HepG2 (cell line): ENCODE data around the gene ANKRD61. TPM values are rescaled to one million over a fixed set of nuclear protein-coding genes. Genes with fewer than 3 reads are reported as not detected.

Experiments used
- ARNT ChIP-seq: fragments of 450-650 bp; IDR thresholded peaks from 2 replicates; pipeline ENCODE4 v1.6.1; 2017
- ATF7 ChIP-seq, 2 experiments: fragments of 450-650 bp in 1 of 2; sonication (generic) in 1 of 2; formaldehyde crosslinking in 1 of 2; IDR thresholded peaks; 2 replicates each; pipeline versions ENCODE4 v1.4.0 to v1.6.1; 2016 to 2020; ENCODE audit warnings: antibody characterized with exemption in 1 of 2, mild to moderate bottlenecking in 1 of 2, missing genetic modification reagents in 1 of 2
- GZF1 ChIP-seq: sonication (generic); formaldehyde crosslinking; IDR thresholded peaks from 2 replicates; pipeline ENCODE4 v1.5.1; 2020; ENCODE audit warnings: mild to moderate bottlenecking, missing genetic modification reagents
- HNF4G ChIP-seq, 2 experiments: sonication (generic) in 1 of 2; formaldehyde crosslinking in 1 of 2; IDR thresholded peaks; 2 replicates each; pipeline versions ENCODE4 v1.4.0 to v1.6.1; 2011 to 2020; ENCODE audit warnings: borderline replicate concordance in 2 of 2, low read depth in 2 of 2, mild to moderate bottlenecking in 2 of 2, low read length in 1 of 2, missing genetic modification reagents in 1 of 2, moderate library complexity in 1 of 2
- IRF2 ChIP-seq: IDR thresholded peaks from 2 replicates; pipeline ENCODE4 v1.6.1; 2018; ENCODE audit warnings: missing genetic modification reagents, missing compliant biosample characterization
- KLF13 ChIP-seq: sonication (generic); formaldehyde crosslinking; IDR thresholded peaks from 2 replicates; pipeline ENCODE4 v1.4.0; 2020; ENCODE audit warnings: mild to moderate bottlenecking, missing genetic modification reagents
- MTF1 ChIP-seq: sonication (generic); formaldehyde crosslinking; IDR thresholded peaks from 2 replicates; pipeline ENCODE4 v1.5.0; 2020; ENCODE audit warnings: missing genetic modification reagents
- NAIF1 ChIP-seq: sonication (generic); formaldehyde crosslinking; IDR thresholded peaks from 2 replicates; pipeline ENCODE4 v1.5.0; 2020; ENCODE audit warnings: mild to moderate bottlenecking, missing genetic modification reagents, borderline replicate concordance
- NFYC ChIP-seq: IDR thresholded peaks from 2 replicates; pipeline ENCODE4 v1.6.1; 2016; ENCODE audit warnings: missing genetic modification reagents, missing compliant biosample characterization
- TBL1XR1 ChIP-seq: fragments of 150-350 bp; IDR thresholded peaks from 2 replicates; pipeline ENCODE4 v1.6.1; 2014; ENCODE audit warnings: borderline replicate concordance, low read length; ENCODE audit not compliant: partially characterized antibody
- ZBTB10 ChIP-seq: sonication (generic); formaldehyde crosslinking; IDR thresholded peaks from 2 replicates; pipeline ENCODE4 v1.4.0; 2020; ENCODE audit warnings: missing genetic modification reagents, borderline replicate concordance
- ZFP62 ChIP-seq: sonication (generic); formaldehyde crosslinking; IDR thresholded peaks from 2 replicates; pipeline ENCODE4 v1.4.0; 2020; ENCODE audit warnings: missing genetic modification reagents
- ZKSCAN5 ChIP-seq: sonication (generic); formaldehyde crosslinking; IDR thresholded peaks from 2 replicates; pipeline ENCODE4 v1.5.1; 2020; ENCODE audit warnings: mild to moderate bottlenecking, missing genetic modification reagents
- ZMYM2 ChIP-seq: sonication (generic); formaldehyde crosslinking; IDR thresholded peaks from 2 replicates; pipeline ENCODE4 v1.8.0; 2022; ENCODE audit warnings: mild to moderate bottlenecking, missing genetic modification reagents
- ZNF292 ChIP-seq: sonication (generic); formaldehyde crosslinking; IDR thresholded peaks from 2 replicates; pipeline ENCODE4 v1.8.1; 2022; ENCODE audit warnings: mild to moderate bottlenecking, low read depth, missing genetic modification reagents, borderline replicate concordance
- ZNF335 ChIP-seq: sonication (generic); formaldehyde crosslinking; IDR thresholded peaks from 2 replicates; pipeline ENCODE4 v1.4.0; 2020; ENCODE audit warnings: missing genetic modification reagents
- ZNF614 ChIP-seq: IDR thresholded peaks from 2 replicates; pipeline ENCODE4 v1.6.1; 2018; ENCODE audit warnings: missing biosample characterization, missing genetic modification reagents, inconsistent platforms, borderline replicate concordance
- ZNF615 ChIP-seq: sonication (generic); formaldehyde crosslinking; IDR thresholded peaks from 2 replicates; pipeline ENCODE4 v1.5.0; 2020; ENCODE audit warnings: mild to moderate bottlenecking, missing genetic modification reagents, borderline replicate concordance
- ZNF7 ChIP-seq: IDR thresholded peaks from 2 replicates; pipeline ENCODE4 v1.6.1; 2016; ENCODE audit warnings: missing biosample characterization, missing genetic modification reagents
- ZNF777 ChIP-seq: sonication (generic); formaldehyde crosslinking; IDR thresholded peaks from 2 replicates; pipeline ENCODE4 v1.4.0; 2020; ENCODE audit warnings: missing genetic modification reagents
- polyA plus RNA-seq, 8 experiments: library from polyadenylated mRNA; depleted of rRNA in 3 of 8; stranded (reverse) in 7 of 8; unstranded in 1 of 8; fragments of >200 nt; fragmentation: Illumina TruSeq in 4 of 8; extraction: Trizol in 4 of 8; gene quantifications; 2 replicates each; pipeline versions ENCODE4 v1.2.1 to v1.2.3, GENCODE V29; 2011 to 2016; ENCODE audit warnings: low read depth in 4 of 8, missing spikeins in 1 of 8, mixed read lengths in 1 of 8; ENCODE audit not compliant: insufficient read depth in 1 of 8
- total RNA-seq, 5 experiments: library from RNA; depleted of rRNA; stranded (reverse); fragments of >200 nt; fragmentation: Illumina TruSeq; extraction: Trizol; gene quantifications; 2 replicates each; pipeline ENCODE4 v1.2.3, GENCODE V29; 2016; ENCODE audit warnings: low read depth in 1 of 5
- TF ChIP-seq, protein P1 (sequence below): sonication (generic); formaldehyde crosslinking; IDR thresholded peaks from 2 replicates; pipeline ENCODE4 v1.4.0; 2020; ENCODE audit warnings: missing genetic modification reagents
- TF ChIP-seq, protein P2 (sequence below): sonication (generic); formaldehyde crosslinking; IDR thresholded peaks from 2 replicates; pipeline ENCODE4 v1.4.0; 2020; ENCODE audit warnings: missing genetic modification reagents
- TF ChIP-seq, protein P3 (sequence below): sonication (generic); formaldehyde crosslinking; IDR thresholded peaks from 2 replicates; pipeline ENCODE4 v1.8.0; 2022; ENCODE audit warnings: mild to moderate bottlenecking, missing genetic modification reagents, moderate library complexity

Gene ANKRD61
- total and polyA plus RNA-seq, 2 of the 13 experiments (the other 11 are each of a cell fraction or from before 2014, with no cell fraction given) = 0.13 TPM; not detected in 1

DNA sequence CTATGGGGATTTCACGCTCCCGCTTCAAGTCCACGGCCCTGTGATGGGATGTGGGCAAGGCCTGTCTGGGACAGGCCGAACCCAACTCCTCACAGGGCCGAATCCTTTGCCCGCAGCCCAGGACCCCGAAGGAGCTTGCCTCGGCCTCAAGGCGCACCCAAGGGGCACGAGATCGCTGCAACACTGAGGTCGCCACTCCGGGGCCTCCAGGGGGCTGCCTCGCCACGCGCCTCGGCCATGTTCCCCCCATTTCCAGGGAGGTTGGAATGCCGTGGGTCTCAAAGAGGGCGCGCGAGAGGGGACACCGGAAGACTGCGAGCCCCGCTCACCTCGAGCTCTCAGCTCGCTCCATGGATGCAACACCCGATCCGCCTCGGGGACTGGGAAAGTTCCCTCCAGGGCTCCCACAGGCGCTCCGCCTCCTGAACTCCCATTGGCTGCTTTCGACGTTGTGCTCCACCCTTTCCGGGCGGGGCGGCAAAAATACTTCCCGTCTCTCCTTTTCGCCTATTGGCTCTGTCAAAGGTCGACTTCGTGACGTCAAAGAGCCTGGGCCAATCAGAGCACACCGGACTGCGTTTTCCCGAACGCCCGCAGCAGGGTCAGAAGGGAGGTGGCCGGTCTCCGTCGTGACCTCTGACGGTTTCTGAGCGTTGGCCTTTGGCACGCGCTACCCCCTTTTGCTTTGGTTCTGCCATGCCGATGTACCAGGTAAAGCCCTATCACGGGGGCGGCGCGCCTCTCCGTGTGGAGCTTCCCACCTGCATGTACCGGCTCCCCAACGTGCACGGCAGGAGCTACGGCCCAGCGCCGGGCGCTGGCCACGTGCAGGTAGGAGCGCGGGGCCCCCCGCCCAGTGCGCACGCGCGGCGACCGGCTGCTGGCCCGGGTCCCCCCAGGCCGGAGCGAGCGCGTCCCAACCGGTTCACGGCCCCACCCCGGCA lies 22.2 kb upstream of the ANKRD61 start, which contains the start of the genes AIMP2 and PMS2 (continued):
- TF ChIP-seq, protein P1, sequence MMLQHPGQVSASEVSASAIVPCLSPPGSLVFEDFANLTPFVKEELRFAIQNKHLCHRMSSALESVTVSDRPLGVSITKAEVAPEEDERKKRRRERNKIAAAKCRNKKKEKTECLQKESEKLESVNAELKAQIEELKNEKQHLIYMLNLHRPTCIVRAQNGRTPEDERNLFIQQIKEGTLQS (CRISPR knock-in tag) = peak; percentile 81
- TF ChIP-seq ZMYM2 (peak; percentile 82; the same call in 1 of the 2 replicates), TBL1XR1 (no peak), ZNF777 (CRISPR knock-in tag) (peak; percentile 86), ZNF335 (peak; percentile 93), ZFP62 (CRISPR knock-in tag) (no peak), MTF1 (peak; percentile 97), ZNF615 (CRISPR knock-in tag) (peak; percentile 84), IRF2 (CRISPR knock-in tag) (peak; percentile 86), ARNT (no peak), NFYC (peak; percentile 97), ZKSCAN5 (CRISPR knock-in tag) (peak; percentile 73; the same call in 1 of the 2 replicates), GZF1 (CRISPR knock-in tag) (peak; percentile 95), KLF13 (CRISPR knock-in tag) (peak; percentile 99), HNF4G (IDR thresholded peaks at IDR 0.05; ENCODE audit: borderline replicate concordance, low read depth, low read length) (0 out of 2 replicates have a peak, but pooled peaks have one; percentile 12), HNF4G (CRISPR knock-in tag; IDR thresholded peaks at IDR 0.05; ENCODE audit: borderline replicate concordance, low read depth) (peak; percentile 76; the same call in 1 of the 2 replicates), NAIF1 (peak; percentile 93), ZBTB10 (CRISPR knock-in tag) (peak; percentile 92), ATF7 (IDR thresholded peaks at IDR 0.05) (no peak), ATF7 (CRISPR knock-in tag; IDR thresholded peaks at IDR 0.05) (peak; percentile 90), ZNF292 (peak; percentile 50; the same call in 1 of the 2 replicates), ZNF7 (CRISPR knock-in tag) (peak; percentile 64), ZNF614 (peak; percentile 73; the same call in 1 of the 2 replicates)
- TF ChIP-seq, protein P2, sequence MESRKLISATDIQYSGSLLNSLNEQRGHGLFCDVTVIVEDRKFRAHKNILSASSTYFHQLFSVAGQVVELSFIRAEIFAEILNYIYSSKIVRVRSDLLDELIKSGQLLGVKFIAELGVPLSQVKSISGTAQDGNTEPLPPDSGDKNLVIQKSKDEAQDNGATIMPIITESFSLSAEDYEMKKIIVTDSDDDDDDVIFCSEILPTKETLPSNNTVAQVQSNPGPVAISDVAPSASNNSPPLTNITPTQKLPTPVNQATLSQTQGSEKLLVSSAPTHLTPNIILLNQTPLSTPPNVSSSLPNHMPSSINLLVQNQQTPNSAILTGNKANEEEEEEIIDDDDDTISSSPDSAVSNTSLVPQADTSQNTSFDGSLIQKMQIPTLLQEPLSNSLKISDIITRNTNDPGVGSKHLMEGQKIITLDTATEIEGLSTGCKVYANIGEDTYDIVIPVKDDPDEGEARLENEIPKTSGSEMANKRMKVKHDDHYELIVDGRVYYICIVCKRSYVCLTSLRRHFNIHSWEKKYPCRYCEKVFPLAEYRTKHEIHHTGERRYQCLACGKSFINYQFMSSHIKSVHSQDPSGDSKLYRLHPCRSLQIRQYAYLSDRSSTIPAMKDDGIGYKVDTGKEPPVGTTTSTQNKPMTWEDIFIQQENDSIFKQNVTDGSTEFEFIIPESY (CRISPR knock-in tag) = peak; percentile 69
- TF ChIP-seq, protein P3, sequence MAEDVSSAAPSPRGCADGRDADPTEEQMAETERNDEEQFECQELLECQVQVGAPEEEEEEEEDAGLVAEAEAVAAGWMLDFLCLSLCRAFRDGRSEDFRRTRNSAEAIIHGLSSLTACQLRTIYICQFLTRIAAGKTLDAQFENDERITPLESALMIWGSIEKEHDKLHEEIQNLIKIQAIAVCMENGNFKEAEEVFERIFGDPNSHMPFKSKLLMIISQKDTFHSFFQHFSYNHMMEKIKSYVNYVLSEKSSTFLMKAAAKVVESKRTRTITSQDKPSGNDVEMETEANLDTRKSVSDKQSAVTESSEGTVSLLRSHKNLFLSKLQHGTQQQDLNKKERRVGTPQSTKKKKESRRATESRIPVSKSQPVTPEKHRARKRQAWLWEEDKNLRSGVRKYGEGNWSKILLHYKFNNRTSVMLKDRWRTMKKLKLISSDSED = peak; percentile 98
